Measurements from ENCODE around the gene TTBK2. TPM values are rescaled to one million over a fixed set of nuclear protein-coding genes. Genes with fewer than 3 reads are reported as not detected.

TTBK2 gene
- total and polyA plus RNA-seq, 10 of the 15 experiments (the other 5 are each of a cell fraction or from before 2014, with no cell fraction given): 0.66 to 9.1 (median 3.7) TPM

DNA sequence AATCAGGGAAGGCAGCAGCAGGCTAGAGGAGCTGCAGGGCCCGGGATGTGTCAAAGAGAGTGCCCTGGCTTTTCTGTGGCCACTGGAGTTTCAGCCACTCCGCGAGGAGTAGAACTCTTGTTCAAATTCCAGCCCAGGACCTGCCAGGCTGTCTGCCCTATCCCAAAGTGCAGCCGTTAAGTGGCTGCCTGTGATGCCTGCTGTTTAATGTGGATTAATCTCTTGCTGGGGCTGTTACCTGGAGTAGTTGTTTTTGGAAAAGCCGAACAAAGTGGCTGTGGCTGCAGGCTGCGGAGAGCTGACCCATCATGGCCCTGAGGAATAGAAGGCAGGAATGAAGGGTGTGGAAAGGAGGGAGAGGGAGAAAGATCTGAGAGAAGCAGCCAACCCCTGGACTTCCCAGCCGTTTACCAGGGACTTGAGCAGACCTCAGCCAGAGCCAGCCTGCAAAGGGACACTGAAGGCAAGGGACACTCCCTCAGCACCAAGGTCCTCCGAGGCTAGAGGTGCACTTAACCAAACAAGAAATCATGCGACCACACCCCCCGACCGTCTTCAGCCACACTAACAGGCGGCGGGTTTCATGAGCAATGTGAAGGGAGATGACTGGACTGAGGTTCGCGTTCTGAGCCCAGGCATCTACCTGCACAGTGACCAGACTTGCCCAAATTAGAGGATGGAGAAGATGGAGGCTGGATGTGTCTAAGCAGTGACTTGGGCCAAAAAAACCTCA lies 188.3 kb downstream of the TTBK2 start:
- no TSS peak for BruUV-seq (replicated peaks)
- 92% methylated on average over 15 of the region's 15 CpGs for whole genome bisulfite sequencing (ENCODE audit: insufficient coverage, insufficient replicate concordance, low lambda C conversion rate, missing lambda C conversion rate)
- Histone ChIP-seq H3K4me3 (no peak overlapping the region), H3K4me1 (ENCODE audit: control insufficient read depth, insufficient read depth, low read length) (peaks cover 18% of the 10 kb centered on the region), H3K36me3 (ENCODE audit: control insufficient read depth in 2 of 2, insufficient read depth in 2 of 2, low read length in 1 of 2) (peaks cover 8 to 15% of the 10 kb centered on the region in 2 experiments; a peak in 3 of 4 replicates), H3K27me3 (replicated peaks in 1 of 2; ENCODE audit: control insufficient read depth in 2 of 2, insufficient read depth in 2 of 2, low read length in 1 of 2) (no peaks in the 10 kb centered on the region), H3K27ac (ENCODE audit: control insufficient read depth, insufficient read depth) (no peak overlapping the region), H3K4me2 (ENCODE audit: control insufficient read depth, insufficient read depth) (no peak overlapping the region), H3K9ac (ENCODE audit: control insufficient read depth, insufficient read depth, low read length) (no peak overlapping the region), H3K9me3 (replicated peaks; ENCODE audit: control insufficient read depth, insufficient read depth, low read length) (no peaks in the 10 kb centered on the region), H2AFZ (ENCODE audit: control insufficient read depth, low read depth, low read length) (no peak overlapping the region), H4K20me1 (ENCODE audit: control insufficient read depth, insufficient read depth) (no peaks in the 10 kb centered on the region), H3K79me2 (ENCODE audit: control insufficient read depth, insufficient read depth, low read length) (peaks cover 6% of the 10 kb centered on the region)
- ATAC-seq (no peak), DNase-seq (ENCODE audit: low read depth, low spot score) (no peak), FAIRE-seq (no peak)
- ChIA-PET SMC1A (ENCODE audit: uncharacterized antibody, unreplicated experiment) (no interaction called here), RAD21 (ENCODE audit: unreplicated experiment) (interaction anchor here (1.4 kb wide), 1 partner anchor 194 kb away, joined by 3 read pairs; no protein-coding TSS in a partner anchor), CTCF (interaction anchor here (0.6 to 1.0 kb wide), 2 partner anchors 110 to 1038 kb away, joined by 3 to 4 read pairs; no protein-coding TSS in a partner anchor), POLR2A (no interaction called here)
- in situ Hi-C loops (cut with MboI) (no loop called here), intact Hi-C loops (cut with micrococcal nuclease; ENCODE audit: unreplicated experiment) (loop anchor here (10.0 kb wide), 1 partner anchor 193 kb away; the partner anchor contains the start of gene TTBK2)
- TF ChIP-seq RAD51 (IDR thresholded peaks at IDR 0.05) (no peak), ZNF207 (IDR thresholded peaks at IDR 0.05; ENCODE audit: borderline replicate concordance) (no peak), ATF2 (IDR thresholded peaks at IDR 0.05; ENCODE audit: low read length) (no peak), ESRRA (IDR thresholded peaks at IDR 0.05; ENCODE audit: low read length) (no peak), BCL11A (IDR thresholded peaks at IDR 0.05; ENCODE audit: low read depth, low read length) (no peak), JUNB (IDR thresholded peaks at IDR 0.05) (no peak), SMAD5 (IDR thresholded peaks at IDR 0.05; ENCODE audit: low read depth) (no peak), GABPA (IDR thresholded peaks at IDR 0.05; ENCODE audit: low read depth) (no peak), CHD4 (IDR thresholded peaks at IDR 0.05) (no peak)
- TF ChIP-seq, protein P1, sequence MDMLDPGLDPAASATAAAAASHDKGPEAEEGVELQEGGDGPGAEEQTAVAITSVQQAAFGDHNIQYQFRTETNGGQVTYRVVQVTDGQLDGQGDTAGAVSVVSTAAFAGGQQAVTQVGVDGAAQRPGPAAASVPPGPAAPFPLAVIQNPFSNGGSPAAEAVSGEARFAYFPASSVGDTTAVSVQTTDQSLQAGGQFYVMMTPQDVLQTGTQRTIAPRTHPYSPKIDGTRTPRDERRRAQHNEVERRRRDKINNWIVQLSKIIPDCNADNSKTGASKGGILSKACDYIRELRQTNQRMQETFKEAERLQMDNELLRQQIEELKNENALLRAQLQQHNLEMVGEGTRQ (IDR thresholded peaks at IDR 0.05; ENCODE audit: borderline replicate concordance, low read depth, low read length): no peak
- TF ChIP-seq, protein P2, sequence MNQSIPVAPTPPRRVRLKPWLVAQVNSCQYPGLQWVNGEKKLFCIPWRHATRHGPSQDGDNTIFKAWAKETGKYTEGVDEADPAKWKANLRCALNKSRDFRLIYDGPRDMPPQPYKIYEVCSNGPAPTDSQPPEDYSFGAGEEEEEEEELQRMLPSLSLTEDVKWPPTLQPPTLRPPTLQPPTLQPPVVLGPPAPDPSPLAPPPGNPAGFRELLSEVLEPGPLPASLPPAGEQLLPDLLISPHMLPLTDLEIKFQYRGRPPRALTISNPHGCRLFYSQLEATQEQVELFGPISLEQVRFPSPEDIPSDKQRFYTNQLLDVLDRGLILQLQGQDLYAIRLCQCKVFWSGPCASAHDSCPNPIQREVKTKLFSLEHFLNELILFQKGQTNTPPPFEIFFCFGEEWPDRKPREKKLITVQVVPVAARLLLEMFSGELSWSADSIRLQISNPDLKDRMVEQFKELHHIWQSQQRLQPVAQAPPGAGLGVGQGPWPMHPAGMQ (IDR thresholded peaks at IDR 0.05; ENCODE audit: borderline replicate concordance): no peak
- TF ChIP-seq, protein P3, sequence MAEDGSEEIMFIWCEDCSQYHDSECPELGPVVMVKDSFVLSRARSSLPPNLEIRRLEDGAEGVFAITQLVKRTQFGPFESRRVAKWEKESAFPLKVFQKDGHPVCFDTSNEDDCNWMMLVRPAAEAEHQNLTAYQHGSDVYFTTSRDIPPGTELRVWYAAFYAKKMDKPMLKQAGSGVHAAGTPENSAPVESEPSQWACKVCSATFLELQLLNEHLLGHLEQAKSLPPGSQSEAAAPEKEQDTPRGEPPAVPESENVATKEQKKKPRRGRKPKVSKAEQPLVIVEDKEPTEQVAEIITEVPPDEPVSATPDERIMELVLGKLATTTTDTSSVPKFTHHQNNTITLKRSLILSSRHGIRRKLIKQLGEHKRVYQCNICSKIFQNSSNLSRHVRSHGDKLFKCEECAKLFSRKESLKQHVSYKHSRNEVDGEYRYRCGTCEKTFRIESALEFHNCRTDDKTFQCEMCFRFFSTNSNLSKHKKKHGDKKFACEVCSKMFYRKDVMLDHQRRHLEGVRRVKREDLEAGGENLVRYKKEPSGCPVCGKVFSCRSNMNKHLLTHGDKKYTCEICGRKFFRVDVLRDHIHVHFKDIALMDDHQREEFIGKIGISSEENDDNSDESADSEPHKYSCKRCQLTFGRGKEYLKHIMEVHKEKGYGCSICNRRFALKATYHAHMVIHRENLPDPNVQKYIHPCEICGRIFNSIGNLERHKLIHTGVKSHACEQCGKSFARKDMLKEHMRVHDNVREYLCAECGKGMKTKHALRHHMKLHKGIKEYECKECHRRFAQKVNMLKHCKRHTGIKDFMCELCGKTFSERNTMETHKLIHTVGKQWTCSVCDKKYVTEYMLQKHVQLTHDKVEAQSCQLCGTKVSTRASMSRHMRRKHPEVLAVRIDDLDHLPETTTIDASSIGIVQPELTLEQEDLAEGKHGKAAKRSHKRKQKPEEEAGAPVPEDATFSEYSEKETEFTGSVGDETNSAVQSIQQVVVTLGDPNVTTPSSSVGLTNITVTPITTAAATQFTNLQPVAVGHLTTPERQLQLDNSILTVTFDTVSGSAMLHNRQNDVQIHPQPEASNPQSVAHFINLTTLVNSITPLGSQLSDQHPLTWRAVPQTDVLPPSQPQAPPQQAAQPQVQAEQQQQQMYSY (CRISPR knock-in tag; IDR thresholded peaks at IDR 0.05): no peak
